Pons (tissue), 1 donor: Measurements from ENCODE around the gene JAGN1.
"Not testable (repeated sequence)": the region's sequence is repeated elsewhere in the genome, so short reads cannot be mapped to it uniquely, and the experiment has no call there.

Source experiments
- DNase-seq: peaks from one replicate; pipeline ENCODE4 v3.0.0-alpha.2; 2016; ENCODE audit warnings: low spot score

Gene JAGN1

DNA sequence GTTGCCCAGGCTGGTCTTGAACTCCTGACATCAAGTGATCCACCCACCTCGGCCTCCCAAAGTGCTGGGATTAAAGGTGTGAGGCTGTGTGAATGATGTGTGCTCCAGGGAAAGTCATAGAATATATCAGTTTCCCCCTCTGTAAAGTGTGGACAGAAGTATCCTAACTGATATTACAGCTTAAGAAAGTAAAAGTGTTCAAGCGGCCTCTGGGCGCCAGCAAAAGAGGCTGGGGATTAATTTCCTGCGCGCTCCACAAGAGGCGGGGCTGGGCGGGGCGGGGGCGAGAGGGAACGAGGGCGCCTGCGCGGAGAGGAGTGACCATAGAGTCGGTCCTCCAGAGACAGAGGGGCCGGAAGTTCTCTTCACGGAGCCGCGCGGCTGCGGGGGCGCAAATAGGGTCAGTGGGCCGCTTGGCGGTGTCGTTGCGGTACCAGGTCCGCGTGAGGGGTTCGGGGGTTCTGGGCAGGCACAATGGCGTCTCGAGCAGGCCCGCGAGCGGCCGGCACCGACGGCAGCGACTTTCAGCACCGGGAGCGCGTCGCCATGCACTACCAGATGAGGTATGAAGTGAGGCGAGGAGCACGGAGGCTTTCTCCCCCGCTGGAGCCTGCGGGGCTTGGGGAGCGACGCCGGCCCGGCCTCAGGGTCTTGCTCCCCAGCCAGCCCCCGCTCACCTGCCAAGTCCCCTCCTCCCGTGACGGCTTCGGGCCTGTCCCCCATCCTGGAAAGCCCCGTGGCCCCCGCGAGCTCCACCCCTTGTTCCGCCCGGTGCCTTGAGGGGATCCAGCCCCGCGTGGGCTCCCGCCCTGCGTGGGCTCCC lies at the start of gene JAGN1:
Gene JAGN1, plus strand, starts transcription at position 362 of the 823 bp plus-strand sequence. Its CDS starts 113 bp downstream, at position 475.
- peak; percentile 77 for DNase-seq

DNA sequence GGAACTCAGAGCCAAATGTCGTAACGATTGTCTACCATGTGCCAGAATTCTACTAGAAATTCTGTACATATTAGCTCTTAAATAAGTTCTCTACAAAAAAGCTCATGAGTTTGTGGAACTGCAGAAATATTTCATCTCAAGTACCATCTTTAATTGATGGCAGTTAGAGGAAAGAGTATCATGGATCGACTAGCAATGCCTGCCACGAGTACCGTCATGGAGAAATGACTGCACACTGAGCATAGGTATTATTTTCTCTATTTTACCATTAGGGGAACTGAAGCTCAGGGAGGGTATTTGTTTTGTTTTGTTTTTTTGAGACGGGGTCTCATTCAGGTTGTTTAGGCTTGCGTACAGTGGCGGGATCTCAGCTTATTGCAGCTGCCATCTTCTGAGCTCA lies 49.4 kb upstream of the JAGN1 start:
- no peak for DNase-seq

DNA sequence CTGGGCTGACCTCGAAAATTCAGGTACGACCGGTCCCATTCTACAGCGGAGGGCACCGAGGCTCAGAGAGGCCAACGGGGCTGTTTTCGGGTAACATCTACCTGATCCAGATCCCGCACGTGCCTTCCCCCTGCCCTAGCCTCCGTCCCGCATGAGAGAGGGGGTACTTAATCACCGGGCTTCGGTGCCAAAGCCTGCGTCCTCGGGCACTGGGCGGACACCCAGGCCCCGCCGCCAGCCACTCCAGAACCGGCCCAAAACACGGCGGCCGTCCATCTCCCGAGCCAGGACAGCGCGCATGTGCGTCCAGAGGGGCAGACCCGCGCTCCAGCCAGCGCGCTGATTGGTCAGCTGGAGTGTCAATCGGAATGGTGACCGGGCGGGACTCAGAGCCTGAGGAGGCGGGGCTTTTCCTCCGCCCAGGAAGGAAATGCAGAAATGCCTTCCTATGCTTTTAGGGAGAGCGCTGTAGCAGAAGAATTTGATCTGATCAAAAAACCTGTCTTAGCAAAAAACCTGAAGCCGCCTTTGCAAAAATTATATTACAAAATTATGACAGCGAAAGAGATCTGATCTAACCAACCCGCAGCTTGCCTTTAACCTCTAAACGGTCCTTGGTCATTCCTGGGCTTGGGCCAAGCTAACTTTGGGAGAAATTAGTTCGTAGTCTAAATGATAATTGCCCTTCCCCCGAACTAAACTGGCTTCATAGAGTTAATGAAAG lies 46.5 kb upstream of the JAGN1 start, which contains the start of gene RPUSD3:
Gene RPUSD3, minus strand, starts transcription at position 294 of the 724 bp plus-strand sequence. Its CDS starts 18 bp downstream, at position 276.
- peak; percentile 97 for DNase-seq

DNA sequence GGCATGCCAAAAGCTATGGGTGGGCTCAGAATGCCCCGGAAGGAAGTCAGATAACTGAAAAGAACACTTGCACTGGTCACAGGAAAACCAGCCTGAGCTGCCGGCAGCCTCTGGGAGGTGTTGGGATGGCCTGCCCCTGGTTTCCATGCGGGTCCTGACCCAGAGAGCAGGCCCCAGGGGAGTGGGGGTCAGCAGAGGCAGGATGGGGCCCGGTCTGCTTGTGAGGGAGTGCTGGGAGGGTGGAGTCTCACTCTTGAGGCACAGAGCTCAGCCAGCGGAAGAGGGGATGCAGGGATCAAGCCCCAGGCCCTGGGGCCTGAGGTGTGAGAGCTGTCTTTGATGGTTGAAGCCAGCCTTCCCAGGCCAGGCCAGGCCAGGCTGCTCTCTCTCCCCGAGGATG lies 44.2 kb upstream of the JAGN1 start:
- no peak for DNase-seq

GRCh38 chr3:9846931-9847488 lies 43.4 kb upstream of the JAGN1 start:
- no peak for DNase-seq

GRCh38 chr3:9847870-9848269 lies 42.5 kb upstream of the JAGN1 start:
- DNase-seq = not testable (repeated sequence)

GRCh38 chr3:9848860-9849259 lies 41.5 kb upstream of the JAGN1 start:
- DNase-seq = peak; percentile 42

DNA sequence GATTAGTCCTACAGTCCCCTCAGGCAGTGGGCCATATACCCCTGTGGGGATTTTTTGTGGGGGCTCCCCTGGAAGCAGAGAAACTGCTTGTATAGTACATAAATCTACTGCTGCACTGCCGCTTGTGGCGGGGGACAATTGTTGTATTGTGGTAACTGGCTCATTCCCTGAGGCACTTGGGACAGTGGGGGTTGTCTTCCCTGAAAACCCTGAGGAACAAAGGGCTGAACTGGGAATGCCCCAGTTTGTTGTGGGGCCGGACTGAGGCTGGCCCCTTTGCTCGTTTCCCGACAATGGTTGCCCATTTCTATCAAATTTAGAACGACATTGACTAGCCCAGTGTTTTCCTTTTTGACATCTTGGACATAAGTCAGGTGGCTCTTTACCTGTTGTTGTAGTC lies 39.0 kb upstream of the JAGN1 start:
- peak; percentile 45 for DNase-seq

DNA sequence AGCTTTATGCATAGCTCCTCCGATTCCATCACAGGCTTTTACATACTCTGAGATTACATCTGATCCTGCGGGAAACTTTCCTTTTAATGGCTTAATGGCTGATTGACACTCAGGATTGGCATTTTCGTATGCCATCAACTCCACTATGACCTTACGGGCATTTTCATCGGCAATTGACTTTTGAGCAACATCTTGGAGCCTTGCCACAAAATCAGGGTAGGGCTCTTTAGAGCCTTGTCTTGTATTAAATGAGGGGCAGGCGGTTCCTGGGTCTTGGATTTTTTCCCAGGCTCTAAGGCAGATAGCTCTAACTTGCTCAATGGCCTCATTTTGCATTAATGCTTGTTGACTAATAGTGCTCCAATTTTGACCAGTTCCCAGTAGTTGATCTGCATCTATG lies 38.5 kb upstream of the JAGN1 start:
- DNase-seq = peak; percentile 22

DNA sequence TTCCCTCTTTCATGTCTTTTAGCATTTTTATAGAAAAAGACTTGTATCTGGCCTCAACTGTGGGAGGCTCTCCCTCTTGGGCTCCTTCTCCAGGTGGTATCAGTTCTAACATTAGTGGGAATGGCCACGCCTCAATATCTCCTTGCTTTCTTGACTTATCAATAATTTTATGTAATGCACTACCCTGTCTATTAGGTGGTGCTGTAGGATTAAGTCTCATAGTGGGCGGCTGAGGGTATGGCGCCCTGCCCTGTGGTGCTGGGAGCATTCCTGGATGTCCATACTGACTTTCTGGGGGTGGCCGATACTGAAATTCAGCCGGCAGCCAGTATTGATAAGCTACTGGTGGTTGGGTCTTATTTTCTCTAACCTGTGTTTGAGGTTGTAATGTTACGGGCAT lies 37.9 kb upstream of the JAGN1 start:
- DNase-seq = no peak

GRCh38 chr3:9854291-9854940 lies 36.0 kb upstream of the JAGN1 start:
- not testable (repeated sequence) for DNase-seq

DNA sequence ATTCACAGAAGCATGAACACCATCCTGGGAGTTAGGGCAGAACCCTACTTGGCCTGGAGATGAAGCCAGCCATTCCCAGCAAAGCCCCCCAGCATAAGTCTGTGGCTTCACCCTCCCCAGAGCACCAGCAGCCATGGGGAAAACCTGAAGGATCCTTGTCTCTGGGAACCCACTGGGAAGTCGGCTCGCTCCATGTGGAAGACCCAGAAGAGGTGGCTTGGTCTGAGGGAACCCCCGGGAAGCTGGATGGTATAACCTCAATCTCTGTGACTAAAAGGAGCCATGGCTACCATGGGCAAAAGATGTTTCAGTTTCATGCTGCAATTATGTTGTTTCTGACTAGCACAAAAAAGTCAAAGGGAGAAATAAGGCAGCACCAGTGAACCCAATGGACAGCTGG lies 34.8 kb upstream of the JAGN1 start:
- DNase-seq = no peak

DNA sequence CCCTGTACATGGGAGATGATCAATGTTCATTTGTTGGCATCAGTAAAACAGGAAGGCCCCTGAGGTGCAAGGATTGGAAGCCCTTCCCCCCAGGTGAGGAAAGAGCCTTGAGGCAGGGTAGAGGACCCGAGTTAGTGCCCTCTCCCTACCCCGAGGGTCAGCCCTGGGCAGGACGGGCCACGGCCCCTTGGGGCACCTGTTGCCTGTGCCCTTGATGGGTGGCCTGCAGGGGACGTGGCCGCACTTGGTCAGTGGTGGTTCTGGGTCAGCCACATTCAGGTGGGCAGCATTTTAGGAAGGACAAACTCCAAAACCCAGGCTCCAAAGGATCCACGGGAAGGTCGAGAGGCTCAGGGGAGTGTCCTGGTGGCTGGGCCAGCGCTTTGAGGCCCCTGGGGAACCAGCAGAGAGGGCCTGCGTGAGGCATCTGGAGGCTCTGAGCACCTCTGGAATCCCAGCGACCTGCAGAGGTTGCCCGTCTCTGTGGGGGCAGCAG lies 30.8 kb upstream of the JAGN1 start:
- no peak for DNase-seq

GRCh38 chr3:9861201-9861600 lies 29.2 kb upstream of the JAGN1 start:
- no peak for DNase-seq

GRCh38 chr3:9861626-9862130 lies 28.7 kb upstream of the JAGN1 start:
- DNase-seq = no peak

DNA sequence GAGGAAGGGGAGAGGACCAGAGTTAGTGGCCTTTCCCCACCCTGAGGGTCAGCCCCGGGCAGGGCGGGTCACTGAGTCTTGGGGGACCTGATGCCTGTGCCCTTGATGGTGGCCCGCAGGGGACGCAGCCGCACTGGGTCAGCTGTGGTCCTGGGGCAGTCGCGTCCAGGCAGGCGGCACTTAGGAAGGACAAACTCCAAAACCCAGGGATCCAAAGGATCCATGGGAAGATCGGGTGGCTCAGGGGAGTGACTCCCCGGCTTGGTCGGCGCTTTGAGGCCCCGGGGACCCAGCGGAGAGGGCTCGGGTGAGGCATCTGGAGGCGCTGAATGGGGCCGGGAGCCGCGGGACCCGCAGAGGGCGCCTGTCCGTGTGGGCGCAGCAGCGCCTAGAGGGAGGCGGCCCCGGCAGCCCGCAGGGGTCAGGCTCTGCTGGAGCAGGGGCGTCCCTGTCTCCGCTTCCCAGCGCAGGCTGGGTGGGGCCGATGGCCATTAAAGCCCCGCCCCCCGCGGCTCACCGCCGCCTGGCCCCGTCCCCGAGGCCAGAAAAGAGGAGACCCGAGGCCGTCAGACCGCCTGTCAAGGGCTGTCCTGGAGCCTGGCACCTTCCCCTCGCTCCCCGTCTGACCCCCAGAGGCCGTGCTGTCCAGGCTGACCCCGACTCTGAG lies 27.9 kb upstream of the JAGN1 start:
- DNase-seq = no peak

DNA sequence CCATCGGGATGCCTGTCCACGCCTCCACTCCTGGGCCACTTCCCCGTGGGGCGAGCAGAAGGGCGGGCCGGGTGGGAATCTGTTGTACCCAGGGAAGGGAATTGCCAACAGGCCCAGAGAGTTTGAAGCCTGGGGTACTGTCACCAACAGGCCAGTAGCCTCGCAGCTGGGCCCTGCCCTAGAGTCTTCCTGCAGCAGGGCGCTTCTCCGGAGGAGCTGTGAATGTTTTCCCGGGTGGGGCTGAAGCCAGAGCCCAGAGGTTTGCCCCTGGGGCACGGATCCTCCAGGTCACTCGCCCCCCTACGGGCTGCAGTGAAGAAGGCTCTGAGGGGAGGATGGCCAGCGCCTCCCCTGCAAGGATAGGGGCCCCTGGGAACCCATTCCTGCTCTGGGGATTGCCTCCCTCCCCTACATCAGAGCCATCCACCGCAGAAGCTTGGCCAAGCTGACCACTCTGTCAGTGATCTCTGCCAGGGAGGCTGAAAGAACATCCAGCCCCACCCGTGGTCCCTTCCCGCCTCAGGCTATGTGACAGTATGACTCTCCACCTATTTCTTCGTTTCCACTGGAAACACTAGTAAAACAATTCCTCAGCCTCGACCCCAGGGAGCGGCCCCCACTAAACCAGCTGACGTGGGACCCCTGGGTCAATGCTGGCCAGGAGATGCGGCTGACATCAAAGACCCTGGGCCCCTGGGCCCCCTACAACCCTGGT lies 27.2 kb upstream of the JAGN1 start:
- DNase-seq = no peak

DNA sequence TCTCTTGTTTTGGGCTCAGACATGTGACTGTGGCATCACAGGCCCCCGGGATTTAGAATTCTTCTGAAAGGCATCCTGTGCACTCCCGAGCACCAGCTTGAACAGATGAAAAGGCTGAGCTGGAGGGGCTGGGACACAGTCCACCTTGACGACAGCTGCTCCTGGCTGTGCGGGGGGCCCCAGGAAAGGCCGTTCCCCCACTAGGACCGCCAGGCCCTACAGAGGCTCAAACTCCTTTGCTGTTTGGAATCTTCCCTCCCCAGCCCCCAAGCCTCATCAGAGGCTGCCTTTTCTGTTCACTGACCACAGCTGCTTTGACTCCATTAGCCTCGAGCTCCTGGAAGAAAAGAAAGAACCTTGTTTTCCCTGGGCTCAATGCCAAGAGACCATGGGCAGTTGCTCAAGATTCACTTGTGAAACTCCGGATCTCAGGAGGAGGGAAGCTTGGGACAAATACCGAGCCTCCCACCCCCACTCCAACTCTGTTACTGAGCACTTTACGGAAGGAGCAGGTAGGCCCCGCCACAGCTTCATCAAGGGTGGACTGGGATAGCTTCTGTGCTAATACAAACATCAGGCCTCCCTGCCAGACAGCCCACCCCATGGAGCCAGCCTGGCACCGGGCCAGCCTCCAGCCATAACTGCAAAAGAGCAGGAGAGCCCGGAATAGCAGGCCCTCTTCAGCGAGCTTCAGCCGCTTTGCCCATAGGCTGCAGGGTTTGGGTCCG lies 26.0 kb upstream of the JAGN1 start:
- peak; percentile 88 for DNase-seq

DNA sequence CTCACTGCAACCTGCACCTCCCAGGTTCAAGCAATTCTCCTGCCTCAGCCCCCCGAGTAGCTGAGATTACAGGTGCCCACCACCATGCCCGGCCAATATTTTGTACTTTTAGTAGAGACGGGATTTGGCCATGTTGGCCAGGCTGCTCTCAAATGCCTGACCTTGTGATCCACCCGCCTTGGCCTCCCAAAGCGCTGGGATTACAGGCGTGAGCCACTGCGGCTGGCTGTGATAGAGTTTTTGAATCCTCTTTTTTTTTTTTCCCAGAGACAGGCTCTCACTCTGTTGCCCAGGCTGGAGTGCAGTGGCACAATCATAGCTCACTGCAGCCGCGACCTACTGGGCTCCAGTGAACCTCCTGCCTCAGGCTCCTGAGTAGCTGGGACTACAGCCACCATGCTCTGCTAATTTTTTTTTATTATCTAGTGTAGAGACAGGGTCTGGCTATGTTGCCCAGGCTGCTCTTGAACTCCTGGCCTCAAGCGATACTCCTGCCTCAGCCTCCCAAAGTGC lies 25.2 kb upstream of the JAGN1 start:
- DNase-seq = not testable (repeated sequence)

- DNase-seq = no peak
These were observed 23.8 kb upstream of the JAGN1 start for GRCh38 chr3:9866639-9867038.
